G401 (cell line): ENCODE data around the gene ANKRD18A. TPM values are rescaled to one million over a fixed set of nuclear protein-coding genes. Genes with fewer than 3 reads are reported as not detected.

ENCODE experiments used
- DNase-seq: peaks from one replicate; pipeline ENCODE4 v3.0.0-alpha.2; 2015; ENCODE audit warnings: low spot score
- in situ Hi-C: cut with HindIII; loops from 2 replicates; pipeline ENCODE4 v1.10.0; 2016; ENCODE audit warnings: low sequenced_read_pairs, mixed read lengths
- total RNA-seq: library from RNA; depleted of rRNA; stranded (reverse); fragments of >200 nt; shearing (Covaris generic); gene quantifications from 2 replicates; pipeline ENCODE4 v1.2.3, GENCODE V29; 2014; rRNA removed

Gene ANKRD18A
- 1.5 and 1.6 TPM in 2 replicates for total RNA-seq

- in situ Hi-C loops: no loop called here
These were observed at the start of gene ANKRD18A for GRCh38 chr9:38620483-38621433. Gene ANKRD18A, minus strand, starts transcription at chr9:38620596. Its CDS starts 311 bp downstream, at chr9:38620285.

GRCh38 chr9:38668791-38669466 is 48.5 kb upstream of the ANKRD18A start:
- in situ Hi-C loops: no loop called here

More at GRCh38 chr9:38620483-38621433, at the start of gene ANKRD18A:
- peak; percentile 45 for DNase-seq

GRCh38 chr9:38662763-38663593 is 42.6 kb upstream of the ANKRD18A start:
- in situ Hi-C loops: no loop called here
- no peak for DNase-seq

More at GRCh38 chr9:38668791-38669466, 48.5 kb upstream of the ANKRD18A start:
- DNase-seq: no peak

GRCh38 chr9:38659538-38659937 is 39.1 kb upstream of the ANKRD18A start:
- no peak for DNase-seq
- in situ Hi-C loops: no loop called here

GRCh38 chr9:38656896-38657295 is 36.5 kb upstream of the ANKRD18A start:
- in situ Hi-C loops: no loop called here
- no peak for DNase-seq

- DNase-seq: no peak
- in situ Hi-C loops: no loop called here
These were observed 32.1 kb upstream of the ANKRD18A start for GRCh38 chr9:38652486-38652885.

GRCh38 chr9:38652044-38652443 is 31.6 kb upstream of the ANKRD18A start:
- in situ Hi-C loops: no loop called here
- no peak for DNase-seq

- DNase-seq: no peak
- in situ Hi-C loops: no loop called here
These were observed 31.1 kb upstream of the ANKRD18A start for GRCh38 chr9:38651400-38652042.

GRCh38 chr9:38650564-38650963 is 30.2 kb upstream of the ANKRD18A start:
- in situ Hi-C loops: no loop called here
- DNase-seq: no peak

- DNase-seq: no peak
- in situ Hi-C loops: no loop called here
These were observed 29.5 kb upstream of the ANKRD18A start for GRCh38 chr9:38649731-38650363.

GRCh38 chr9:38644601-38645000 is 24.2 kb upstream of the ANKRD18A start:
- no peak for DNase-seq
- in situ Hi-C loops: no loop called here

- in situ Hi-C loops: no loop called here
- no peak for DNase-seq
These were observed 23.4 kb upstream of the ANKRD18A start for GRCh38 chr9:38643815-38644173.

GRCh38 chr9:38642951-38643814 is 22.8 kb upstream of the ANKRD18A start:
- in situ Hi-C loops: no loop called here
- no peak for DNase-seq

GRCh38 chr9:38641985-38642864 is 21.8 kb upstream of the ANKRD18A start:
- peak; percentile 19 for DNase-seq
- in situ Hi-C loops: no loop called here

- DNase-seq: no peak
- in situ Hi-C loops: no loop called here
These were observed 20.7 kb upstream of the ANKRD18A start for GRCh38 chr9:38641142-38641541.

GRCh38 chr9:38639577-38639940 is 19.2 kb upstream of the ANKRD18A start:
- no peak for DNase-seq
- in situ Hi-C loops: no loop called here
